Loucy (cell line): ENCODE data around the gene CCND1.

Experiments
- H2AFZ ChIP-seq: fragments of 200-600 bp; sonication (generic); 2 replicates; pipeline ENCODE4 v1.6.0; 2016; ENCODE audit warnings: antibody characterized with exemption, mild to moderate bottlenecking, low read length, moderate library complexity
- H3F3A ChIP-seq: fragments of 200-600 bp; 2 replicates; pipeline ENCODE4 v1.6.0; 2016; ENCODE audit warnings: antibody characterized with exemption, low read depth, mild to moderate bottlenecking
- H3K27me3 ChIP-seq: fragments of 200-600 bp; sonication (generic); 2 replicates; pipeline ENCODE4 v1.6.1; 2014; ENCODE audit warnings: low read length, mild to moderate bottlenecking; ENCODE audit not compliant: insufficient read depth, poor library complexity, severe bottlenecking
- H3K36me3 ChIP-seq: fragments of 200-600 bp; sonication (generic); 2 replicates; pipeline ENCODE4 v1.6.1; 2016; ENCODE audit warnings: low read length; ENCODE audit not compliant: insufficient read depth
- H3K4me1 ChIP-seq: fragments of 200-600 bp; sonication (generic); 2 replicates; pipeline ENCODE4 v1.5.1; 2014; ENCODE audit warnings: low read length, mild to moderate bottlenecking; ENCODE audit not compliant: insufficient read depth, poor library complexity, severe bottlenecking
- H3K4me2 ChIP-seq: fragments of 200-600 bp; sonication (generic); 2 replicates; pipeline ENCODE4 v1.6.0; 2014; ENCODE audit warnings: antibody characterized with exemption, low read length, low read depth, mild to moderate bottlenecking; ENCODE audit not compliant: poor library complexity, severe bottlenecking
- H3K4me3 ChIP-seq: fragments of 200-600 bp; sonication (generic); 2 replicates; pipeline ENCODE4 v1.5.1; 2014; ENCODE audit warnings: low read length, mild to moderate bottlenecking, mixed read lengths; ENCODE audit not compliant: poor library complexity, severe bottlenecking
- H3K79me2 ChIP-seq: fragments of 200-600 bp; sonication (generic); 2 replicates; pipeline ENCODE4 v1.6.1; 2014; ENCODE audit warnings: low read length; ENCODE audit not compliant: insufficient read depth
- H3K9ac ChIP-seq: fragments of 200-600 bp; sonication (generic); 2 replicates; pipeline ENCODE4 v1.6.0; 2014; ENCODE audit warnings: mild to moderate bottlenecking, low read depth, low read length, moderate library complexity; ENCODE audit not compliant: poor library complexity, severe bottlenecking
- H3K9me2 ChIP-seq: fragments of 200-600 bp; sonication (generic); replicated peaks from 2 replicates; pipeline ENCODE4 v1.6.1; 2016; ENCODE audit warnings: low read depth, low read length, mixed read lengths
- H3K9me3 ChIP-seq: fragments of 200-600 bp; sonication (generic); 2 replicates; pipeline ENCODE4 v1.6.1; 2014; ENCODE audit warnings: mild to moderate bottlenecking, antibody characterized with exemption, low read length, low read depth; ENCODE audit not compliant: insufficient read depth
- H4K20me1 ChIP-seq: fragments of 200-600 bp; sonication (generic); 2 replicates; pipeline ENCODE4 v1.6.0; 2014; ENCODE audit warnings: antibody characterized with exemption, low read length, mild to moderate bottlenecking; ENCODE audit not compliant: insufficient read depth, poor library complexity, severe bottlenecking
- EZH2phosphoT487 ChIP-seq: fragments of 200-600 bp; IDR thresholded peaks from 2 replicates; pipeline ENCODE4 v1.6.1; 2018; ENCODE audit warnings: antibody characterized with exemption, mild to moderate bottlenecking, moderate library complexity, borderline replicate concordance
- TF ChIP-seq, protein P1 (sequence below): fragments of 200-600 bp; sonication (generic); conservative IDR thresholded peaks from 2 replicates; pipeline ENCODE4 v1.5.1; 2014; ENCODE audit warnings: mild to moderate bottlenecking, antibody characterized with exemption, low read length

Gene CCND1

DNA sequence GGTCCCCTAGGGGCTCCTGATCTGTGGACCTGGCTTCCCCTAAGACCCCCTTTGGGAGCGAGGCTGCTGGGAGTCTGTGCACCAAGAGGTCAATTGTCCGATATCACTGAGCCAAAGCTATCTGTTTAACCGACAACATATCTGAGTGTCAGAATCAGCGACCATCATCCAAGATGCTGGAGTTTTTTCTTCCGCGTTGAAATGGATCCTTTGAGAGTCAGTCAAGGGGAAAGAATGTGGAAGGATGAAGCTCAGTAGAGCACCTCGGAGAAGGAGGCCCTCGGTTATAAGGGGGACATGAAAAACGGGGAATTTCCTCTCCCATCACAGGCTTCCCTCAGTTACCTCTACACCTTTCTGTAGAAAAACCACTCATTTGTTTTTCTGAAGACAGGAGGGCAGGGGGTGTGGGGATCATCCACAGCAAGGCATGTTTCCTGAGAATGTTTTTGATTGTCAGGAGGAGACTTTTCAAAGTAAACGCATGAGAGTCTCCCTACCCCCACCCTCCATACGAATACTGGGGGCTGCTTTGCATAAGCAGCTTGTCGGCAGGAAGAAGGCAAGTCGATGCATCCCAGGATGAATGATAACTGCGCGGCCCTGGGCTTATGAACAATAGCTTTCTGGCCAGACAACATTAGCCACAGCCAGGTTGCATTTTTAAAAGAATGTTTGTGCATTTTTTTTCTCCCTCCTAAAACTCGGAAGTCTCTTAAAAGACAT, 37.7 kb upstream of the CCND1 start:
- Histone ChIP-seq H3K4me3 (no peak overlapping the region), H4K20me1 (no peaks in the 10 kb centered on the region), H2AFZ (no peak overlapping the region), H3K4me2 (no peak overlapping the region), H3K9me2 (no peaks in the 10 kb centered on the region), H3K4me1 (no peaks in the 10 kb centered on the region), H3K9me3 (no peaks in the 10 kb centered on the region), H3K79me2 (no peaks in the 10 kb centered on the region), H3F3A (no peaks in the 10 kb centered on the region), H3K27me3 (no peaks in the 10 kb centered on the region), H3K36me3 (no peaks in the 10 kb centered on the region), H3K9ac (no peak overlapping the region)
- TF ChIP-seq, protein P1, sequence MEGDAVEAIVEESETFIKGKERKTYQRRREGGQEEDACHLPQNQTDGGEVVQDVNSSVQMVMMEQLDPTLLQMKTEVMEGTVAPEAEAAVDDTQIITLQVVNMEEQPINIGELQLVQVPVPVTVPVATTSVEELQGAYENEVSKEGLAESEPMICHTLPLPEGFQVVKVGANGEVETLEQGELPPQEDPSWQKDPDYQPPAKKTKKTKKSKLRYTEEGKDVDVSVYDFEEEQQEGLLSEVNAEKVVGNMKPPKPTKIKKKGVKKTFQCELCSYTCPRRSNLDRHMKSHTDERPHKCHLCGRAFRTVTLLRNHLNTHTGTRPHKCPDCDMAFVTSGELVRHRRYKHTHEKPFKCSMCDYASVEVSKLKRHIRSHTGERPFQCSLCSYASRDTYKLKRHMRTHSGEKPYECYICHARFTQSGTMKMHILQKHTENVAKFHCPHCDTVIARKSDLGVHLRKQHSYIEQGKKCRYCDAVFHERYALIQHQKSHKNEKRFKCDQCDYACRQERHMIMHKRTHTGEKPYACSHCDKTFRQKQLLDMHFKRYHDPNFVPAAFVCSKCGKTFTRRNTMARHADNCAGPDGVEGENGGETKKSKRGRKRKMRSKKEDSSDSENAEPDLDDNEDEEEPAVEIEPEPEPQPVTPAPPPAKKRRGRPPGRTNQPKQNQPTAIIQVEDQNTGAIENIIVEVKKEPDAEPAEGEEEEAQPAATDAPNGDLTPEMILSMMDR: no peak
- no peak for TF ChIP-seq EZH2phosphoT487

DNA sequence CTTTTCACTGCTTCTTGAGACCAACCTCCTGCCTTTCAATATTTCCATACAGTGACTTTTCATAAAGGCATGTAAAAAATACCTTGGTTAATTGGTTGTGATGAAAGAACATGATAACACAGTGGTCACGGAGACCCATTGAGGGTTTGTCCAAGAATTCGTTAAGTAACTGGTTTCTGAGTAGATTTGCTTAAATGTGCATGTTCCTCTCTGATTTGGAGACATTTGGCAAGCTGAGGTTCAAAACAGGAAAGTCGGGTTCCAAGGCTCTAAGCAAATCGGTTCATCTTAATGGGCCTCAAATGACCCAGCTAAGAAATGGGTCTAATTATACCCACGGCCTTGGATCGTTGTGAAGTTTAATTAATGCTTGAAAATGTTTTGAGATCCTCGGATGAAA, 36.9 kb upstream of the CCND1 start:
- H3K27me3 ChIP-seq: no peaks in the 10 kb centered on the region
- H3K9me2 ChIP-seq: no peaks in the 10 kb centered on the region
- no peak for TF ChIP-seq EZH2phosphoT487
- TF ChIP-seq, protein P1: no peak
- no peaks in the 10 kb centered on the region for H4K20me1 ChIP-seq
- no peaks in the 10 kb centered on the region for H3K4me1 ChIP-seq
- no peak overlapping the region for H3K9ac ChIP-seq
- no peaks in the 10 kb centered on the region for H3K9me3 ChIP-seq
- H2AFZ ChIP-seq: no peak overlapping the region
- H3F3A ChIP-seq: no peaks in the 10 kb centered on the region
- H3K79me2 ChIP-seq: no peaks in the 10 kb centered on the region
- H3K4me3 ChIP-seq: no peak overlapping the region
- no peaks in the 10 kb centered on the region for H3K36me3 ChIP-seq
- H3K4me2 ChIP-seq: no peak overlapping the region

DNA sequence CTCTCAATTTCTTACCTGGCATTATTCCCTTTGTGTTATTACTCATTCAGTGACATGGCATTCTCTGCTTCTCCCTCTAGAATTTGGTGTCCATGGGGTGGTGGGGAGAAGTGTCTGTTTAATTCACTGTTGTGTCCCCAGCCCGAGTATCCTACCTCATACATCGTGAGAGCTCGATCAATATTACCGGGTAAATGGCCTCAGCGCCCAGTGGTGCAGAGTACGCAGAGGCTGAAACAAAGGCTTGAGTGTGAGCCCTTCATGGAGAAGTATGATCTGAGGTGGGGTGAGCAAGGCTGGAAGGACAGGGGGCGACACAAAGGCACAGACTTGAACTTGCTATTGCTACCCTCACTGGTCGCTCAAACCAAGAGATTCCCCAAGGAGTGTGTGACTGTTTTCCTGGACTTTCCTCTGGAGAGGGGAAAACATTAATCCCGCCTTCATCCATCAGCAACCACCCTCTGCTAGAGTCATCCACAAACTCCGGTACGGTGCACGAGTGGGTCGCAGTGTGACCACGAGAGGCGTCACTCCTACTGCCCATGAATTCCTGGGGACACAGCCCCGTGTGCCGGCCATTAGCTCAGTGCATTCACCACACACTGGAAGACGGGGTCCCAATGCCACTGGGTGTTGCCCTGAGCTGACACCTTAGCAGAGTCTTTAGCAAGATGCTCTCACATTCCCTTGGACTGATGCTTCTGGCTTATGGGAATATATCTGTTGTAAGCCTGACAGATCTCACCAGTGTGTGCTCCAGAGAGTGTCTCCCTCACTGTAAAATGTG, 35.0 kb upstream of the CCND1 start:
- Histone ChIP-seq H2AFZ (no peak overlapping the region), H3K27me3 (no peaks in the 10 kb centered on the region), H3K79me2 (no peaks in the 10 kb centered on the region), H3K36me3 (no peaks in the 10 kb centered on the region), H3K4me3 (no peak overlapping the region), H3K4me2 (no peak overlapping the region), H3K9me2 (no peaks in the 10 kb centered on the region), H3F3A (no peaks in the 10 kb centered on the region), H3K9ac (no peak overlapping the region), H3K4me1 (no peaks in the 10 kb centered on the region), H3K9me3 (no peaks in the 10 kb centered on the region), H4K20me1 (no peaks in the 10 kb centered on the region)
- no peak for TF ChIP-seq EZH2phosphoT487
- TF ChIP-seq, protein P1: no peak
